Activated CD4-positive, alpha-beta T cell treated with anti-CD3 and anti-CD28 coated beads, Interleukin-2, amount 50 U/mL, for 24 hours (primary cell): ENCODE results near the gene MRPS9.

Source experiments
- DNase-seq, 2 donors: peaks; one replicate each; pipeline ENCODE4 v3.0.0-alpha.2; 2020; ENCODE audit warnings: low read depth in 1 of 2, low spot score in 1 of 2

Gene MRPS9

GRCh38 chr2:105078906-105079495 is 41.1 kb downstream of the MRPS9 start:
- DNase-seq, result no peak

GRCh38 chr2:105080461-105080860 is 42.6 kb downstream of the MRPS9 start:
- DNase-seq, result no peak

GRCh38 chr2:105081006-105081601 is 43.2 kb downstream of the MRPS9 start:
- DNase-seq, result no peak

GRCh38 chr2:105082107-105082506 is 44.2 kb downstream of the MRPS9 start:
- no peak for DNase-seq

GRCh38 chr2:105085525-105085924 is 47.7 kb downstream of the MRPS9 start:
- no peak for DNase-seq

GRCh38 chr2:105087273-105087672 is 49.4 kb downstream of the MRPS9 start:
- DNase-seq, result no peak

- no peak for DNase-seq
These were observed 52.2 kb downstream of the MRPS9 start for GRCh38 chr2:105090091-105090490.

- no peak for DNase-seq
These were observed 54.9 kb downstream of the MRPS9 start for GRCh38 chr2:105092797-105093196.

- DNase-seq, result no peak
These were observed 61.3 kb downstream of the MRPS9 start for GRCh38 chr2:105099153-105099552.

GRCh38 chr2:105100046-105100840 is 62.4 kb downstream of the MRPS9 start:
- DNase-seq, result no peak

- DNase-seq, result no peak
These were observed 64.1 kb downstream of the MRPS9 start for GRCh38 chr2:105102001-105102400.

- no peak for DNase-seq
These were observed 65.1 kb downstream of the MRPS9 start for GRCh38 chr2:105102963-105103421.

GRCh38 chr2:105103481-105103880 is 65.6 kb downstream of the MRPS9 start:
- DNase-seq, result no peak

GRCh38 chr2:105104208-105104731 is 66.4 kb downstream of the MRPS9 start:
- DNase-seq, result no peak

GRCh38 chr2:105110295-105110829 is 72.5 kb downstream of the MRPS9 start:
- DNase-seq, result no peak

- DNase-seq, result no peak
These were observed 73.7 kb downstream of the MRPS9 start for GRCh38 chr2:105111365-105112150.

- DNase-seq, result no peak
These were observed 74.5 kb downstream of the MRPS9 start for GRCh38 chr2:105112345-105112744.

- DNase-seq, result no peak
These were observed 75.9 kb downstream of the MRPS9 start for GRCh38 chr2:105113616-105114291.

- no peak for DNase-seq
These were observed 76.7 kb downstream of the MRPS9 start for GRCh38 chr2:105114551-105114950.

- no peak for DNase-seq
These were observed 78.5 kb downstream of the MRPS9 start for GRCh38 chr2:105116348-105116747.
